HepG2 (cell line): ENCODE measurements around the gene SPATA13.

Source experiments
- CTCF ChIP-seq: sonication (generic); formaldehyde crosslinking; IDR thresholded peaks from 2 replicates; pipeline ENCODE4 v1.5.0; 2020; ENCODE audit warnings: mild to moderate bottlenecking, missing genetic modification reagents, moderate library complexity
- MYNN ChIP-seq: sonication (generic); formaldehyde crosslinking; IDR thresholded peaks from 2 replicates; pipeline ENCODE4 v1.4.0; 2020; ENCODE audit warnings: mild to moderate bottlenecking, low read depth, missing genetic modification reagents
- NFIC ChIP-seq: IDR thresholded peaks from 2 replicates; pipeline ENCODE4 v1.6.1; 2012; ENCODE audit warnings: mild to moderate bottlenecking, low read length, inconsistent platforms

- TF ChIP-seq NFIC (no peak), MYNN (CRISPR knock-in tag) (no peak), CTCF (no peak)
Measured at GRCh38 chr13:24279327-24280110, 119.0 kb downstream of the SPATA13 start.
